ENCODE results near the gene ZDHHC16.
"Not testable (repeated sequence)": the region's sequence is repeated elsewhere in the genome, so short reads cannot be mapped to it uniquely, and the experiment has no call there.

The ZDHHC16 gene

DNA sequence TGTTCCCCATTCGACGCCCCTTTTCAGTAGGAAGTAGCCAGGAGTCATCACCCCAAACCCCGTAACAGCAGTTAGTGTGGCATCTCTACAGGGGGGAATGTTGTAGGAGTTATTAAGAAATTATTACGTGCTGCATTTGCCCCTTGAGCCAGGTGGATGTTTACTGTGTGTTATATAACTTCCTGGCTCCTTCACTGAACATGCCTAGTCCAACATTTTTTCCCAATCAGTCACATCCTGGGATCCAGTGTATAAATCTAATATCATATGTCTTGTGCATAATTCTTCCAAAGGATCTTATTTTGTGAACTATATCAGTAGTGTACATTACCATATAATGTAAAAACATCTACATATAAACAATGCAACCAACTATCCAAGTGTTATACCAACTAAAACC, 33.4 kb downstream of the ZDHHC16 start:
- H3K9me3 ChIP-seq (ENCODE audit: control insufficient read depth, insufficient read depth, low read length); H3K9ac ChIP-seq (ENCODE audit: low read depth, low read length): not testable (repeated sequence)
- Histone ChIP-seq H3K4me1 (ENCODE audit: insufficient read depth, low read length) (peaks cover 19% of the 10 kb centered on the region), H3K36me3 (ENCODE audit: insufficient read depth, low read length) (peaks cover 28% of the 10 kb centered on the region)

DNA sequence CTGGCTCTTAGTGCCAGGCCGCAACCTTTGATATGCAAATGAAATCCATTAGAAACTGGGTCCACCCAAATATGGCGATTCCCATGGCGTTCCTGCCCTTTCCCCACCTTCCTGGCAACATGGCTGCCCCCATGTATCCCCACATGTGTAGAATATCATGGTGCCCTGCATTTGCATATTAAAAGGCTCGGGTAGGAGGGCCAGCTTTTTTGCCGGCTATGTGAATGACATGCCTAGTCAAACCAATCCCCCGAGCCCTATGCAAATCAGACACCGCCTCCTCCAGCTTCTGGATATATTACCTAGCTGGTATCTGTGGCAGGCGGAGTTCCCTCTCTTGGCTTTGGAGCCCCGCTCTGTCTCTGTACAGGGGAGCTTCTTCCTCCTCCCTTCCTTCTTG, 34.0 kb downstream of the ZDHHC16 start:
- Histone ChIP-seq H3K4me1 (ENCODE audit: insufficient read depth, low read length) (peaks cover 19% of the 10 kb centered on the region), H3K9me3 (ENCODE audit: control insufficient read depth, insufficient read depth, low read length) (no peaks in the 10 kb centered on the region), H3K36me3 (ENCODE audit: insufficient read depth, low read length) (peaks cover 28% of the 10 kb centered on the region), H3K9ac (ENCODE audit: low read depth, low read length) (no peak overlapping the region)

DNA sequence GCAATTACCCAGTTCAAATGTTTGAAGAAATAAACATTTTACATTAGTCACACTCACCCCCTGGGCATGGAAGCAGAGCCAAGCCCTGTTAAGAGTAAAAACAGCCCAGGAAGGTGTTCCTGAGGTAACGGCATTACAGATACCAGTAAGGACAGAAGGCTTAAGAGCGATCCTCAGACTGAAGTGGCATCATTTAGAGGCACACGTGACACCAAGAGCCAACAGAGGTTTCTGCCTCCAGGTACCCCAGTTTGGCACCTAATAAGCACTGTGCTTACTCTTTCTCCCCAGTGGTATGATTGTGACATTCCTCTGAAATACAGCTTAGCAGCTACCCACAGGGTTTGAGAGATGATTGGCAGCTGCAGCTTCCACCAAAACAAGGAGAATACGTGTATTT, 35.1 kb downstream of the ZDHHC16 start:
- H3K4me1 ChIP-seq (ENCODE audit: insufficient read depth, low read length), result peaks cover 19% of the 10 kb centered on the region
- peaks cover 23% of the 10 kb centered on the region for H3K36me3 ChIP-seq (ENCODE audit: insufficient read depth, low read length)
- no peak overlapping the region for H3K9ac ChIP-seq (ENCODE audit: low read depth, low read length)
- no peaks in the 10 kb centered on the region for H3K9me3 ChIP-seq (ENCODE audit: control insufficient read depth, insufficient read depth, low read length)

DNA sequence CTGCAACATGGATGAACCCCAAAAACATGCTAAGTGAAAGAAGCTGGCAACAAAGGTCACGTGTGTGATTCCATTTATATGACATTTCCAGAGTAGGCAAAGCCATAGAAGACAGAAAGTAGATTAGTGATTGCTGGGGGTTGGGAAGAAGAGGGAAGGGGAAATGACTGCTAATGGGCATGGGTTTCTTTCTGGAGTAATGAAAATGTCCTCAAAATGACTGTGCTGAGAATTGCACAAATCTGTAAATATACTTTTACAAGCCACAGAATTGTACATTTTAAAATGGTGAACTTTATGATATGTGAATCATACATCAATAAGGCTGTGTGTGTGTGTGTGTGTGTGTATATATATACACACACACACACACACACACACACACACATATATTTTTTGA, 36.4 kb downstream of the ZDHHC16 start:
- H3K9ac ChIP-seq (ENCODE audit: low read depth, low read length), result no peak overlapping the region
- no peaks in the 10 kb centered on the region for H3K9me3 ChIP-seq (ENCODE audit: control insufficient read depth, insufficient read depth, low read length)
- H3K36me3 ChIP-seq (ENCODE audit: insufficient read depth, low read length), result peaks cover 10% of the 10 kb centered on the region
- H3K4me1 ChIP-seq (ENCODE audit: insufficient read depth, low read length), result peaks cover 19% of the 10 kb centered on the region

DNA sequence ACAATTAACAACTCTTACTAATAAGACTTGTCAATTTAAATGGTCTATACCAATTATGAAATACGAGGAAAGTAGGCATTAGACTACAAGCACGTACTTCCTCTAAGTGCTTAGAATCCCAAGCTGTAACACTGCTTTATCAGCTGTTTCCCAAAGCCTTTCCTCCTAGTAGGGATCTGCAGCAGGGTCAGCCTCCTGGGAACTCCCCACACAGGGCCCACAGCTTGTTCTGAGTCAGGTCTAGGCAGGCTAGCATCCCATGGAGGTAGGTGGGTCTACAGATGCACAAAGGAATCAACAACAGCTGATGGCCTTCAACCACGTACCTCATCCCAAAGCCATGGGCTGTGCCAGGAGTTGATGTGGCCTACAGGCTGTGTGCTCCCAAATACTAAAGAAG, 37.5 kb downstream of the ZDHHC16 start:
- peaks cover 9% of the 10 kb centered on the region; the same call in 1 of the 2 replicates for H3K36me3 ChIP-seq (ENCODE audit: insufficient read depth, low read length)
- H3K9ac ChIP-seq (ENCODE audit: low read depth, low read length), result no peak overlapping the region
- no peaks in the 10 kb centered on the region for H3K9me3 ChIP-seq (ENCODE audit: control insufficient read depth, insufficient read depth, low read length)
- H3K4me1 ChIP-seq (ENCODE audit: insufficient read depth, low read length), result peaks cover 19% of the 10 kb centered on the region

DNA sequence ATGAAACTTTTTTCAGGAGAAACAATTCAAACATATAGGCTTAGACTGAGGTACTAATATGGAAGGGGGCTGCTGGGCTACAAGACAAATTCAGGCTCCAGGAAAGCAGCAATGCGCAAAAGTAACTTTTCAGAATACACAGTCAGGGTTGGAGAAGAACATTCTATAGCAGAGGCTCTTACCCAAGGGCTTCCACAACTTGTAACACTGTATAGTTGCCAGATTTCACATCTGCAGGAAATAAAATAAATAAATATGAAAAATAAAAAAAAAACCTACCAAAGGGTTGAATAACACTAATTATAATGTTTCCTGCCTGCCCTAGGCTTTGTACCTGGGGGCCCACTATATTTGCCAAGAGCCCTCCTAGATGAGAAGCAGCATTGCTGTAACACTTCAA, 37.9 kb downstream of the ZDHHC16 start:
- H3K9me3 ChIP-seq (ENCODE audit: control insufficient read depth, insufficient read depth, low read length), result no peaks in the 10 kb centered on the region
- H3K4me1 ChIP-seq (ENCODE audit: insufficient read depth, low read length), result peaks cover 19% of the 10 kb centered on the region
- peaks cover 9% of the 10 kb centered on the region; the same call in 1 of the 2 replicates for H3K36me3 ChIP-seq (ENCODE audit: insufficient read depth, low read length)
- H3K9ac ChIP-seq (ENCODE audit: low read depth, low read length), result no peak overlapping the region

DNA sequence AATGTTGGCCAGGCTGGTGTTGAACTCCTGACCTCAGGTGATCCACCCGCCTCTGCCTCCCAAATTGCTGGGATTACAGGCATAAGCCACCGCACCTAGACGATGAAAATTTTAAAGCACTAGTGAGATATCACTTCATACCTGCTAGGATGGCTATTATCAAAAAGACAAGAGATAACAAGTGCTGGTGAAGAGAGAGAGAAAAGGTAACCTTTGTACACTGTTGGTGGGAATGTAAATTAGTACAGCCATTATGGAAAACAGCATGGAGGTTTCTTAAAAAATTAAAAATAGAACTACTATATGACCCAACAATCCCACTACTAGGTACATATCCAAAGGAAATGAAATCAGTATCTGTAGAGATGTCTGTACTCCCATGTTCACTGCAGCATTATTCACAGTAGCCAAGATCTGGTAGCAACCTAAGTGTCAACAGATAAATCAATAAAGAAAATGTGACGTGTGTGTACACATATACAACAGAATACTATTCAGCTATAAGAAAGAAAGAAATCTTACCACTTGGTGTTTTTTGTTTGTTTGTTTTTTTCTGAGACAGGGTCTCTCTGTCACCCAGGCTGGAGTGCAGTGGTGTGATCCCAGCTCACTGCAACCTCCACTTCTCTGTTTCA, 39.8 kb downstream of the ZDHHC16 start:
- H3K4me1 ChIP-seq (ENCODE audit: insufficient read depth, low read length), result peaks cover 8% of the 10 kb centered on the region
- peaks cover 4% of the 10 kb centered on the region; the same call in 1 of the 2 replicates for H3K36me3 ChIP-seq (ENCODE audit: insufficient read depth, low read length)
- H3K9me3 ChIP-seq (ENCODE audit: control insufficient read depth, insufficient read depth, low read length), result no peaks in the 10 kb centered on the region
- no peak overlapping the region for H3K9ac ChIP-seq (ENCODE audit: low read depth, low read length)

DNA sequence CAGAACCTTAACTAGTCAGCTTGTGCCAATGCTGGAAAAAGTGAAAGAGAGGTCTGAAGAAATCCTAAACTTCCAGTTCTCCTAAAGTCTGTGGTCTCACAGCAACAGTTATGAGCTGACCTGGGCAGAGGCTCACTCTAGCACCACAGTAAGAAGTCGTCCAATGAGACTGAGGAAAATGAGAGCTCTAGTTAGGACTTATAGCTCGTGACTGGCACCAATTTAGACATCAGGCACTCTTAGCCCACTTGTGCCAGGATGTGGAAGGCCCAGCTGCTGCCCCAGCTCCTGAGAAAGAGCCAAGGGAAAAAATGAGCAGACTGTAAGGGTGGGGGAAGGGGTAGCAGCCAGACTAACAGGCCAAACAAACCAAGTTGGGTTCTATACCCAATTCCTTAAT, 44.6 kb downstream of the ZDHHC16 start:
- Histone ChIP-seq H3K36me3 (ENCODE audit: insufficient read depth, low read length) (no peaks in the 10 kb centered on the region; the same call in 1 of the 2 replicates), H3K9ac (ENCODE audit: low read depth, low read length) (no peak overlapping the region), H3K9me3 (ENCODE audit: control insufficient read depth, insufficient read depth, low read length) (no peaks in the 10 kb centered on the region), H3K4me1 (ENCODE audit: insufficient read depth, low read length) (peaks cover 23% of the 10 kb centered on the region; the same call in 1 of the 2 replicates)

DNA sequence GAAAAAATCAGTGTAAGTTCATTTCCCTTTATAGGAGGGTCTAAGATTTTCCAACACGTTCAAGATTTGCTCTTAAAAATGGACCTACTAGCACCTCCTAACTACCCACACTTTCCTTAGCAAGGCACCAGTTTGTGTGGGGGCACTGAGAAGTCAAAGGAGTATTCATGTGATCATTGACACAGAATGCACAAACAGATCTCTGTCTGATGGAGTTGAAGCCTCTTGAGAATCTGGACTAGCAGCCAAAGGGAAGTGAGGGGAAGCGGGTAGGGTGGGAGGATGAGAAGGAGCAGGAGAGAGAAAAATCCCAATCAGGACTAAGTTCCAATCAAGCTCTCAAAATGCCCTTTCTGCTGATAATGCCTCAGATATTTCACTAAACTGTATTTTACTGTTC, 48.2 kb downstream of the ZDHHC16 start:
- peaks cover 28% of the 10 kb centered on the region; the same call in 1 of the 2 replicates for H3K4me1 ChIP-seq (ENCODE audit: insufficient read depth, low read length)
- H3K36me3 ChIP-seq (ENCODE audit: insufficient read depth, low read length), result no peaks in the 10 kb centered on the region; the same call in 1 of the 2 replicates
- no peak overlapping the region for H3K9ac ChIP-seq (ENCODE audit: low read depth, low read length)
- H3K9me3 ChIP-seq (ENCODE audit: control insufficient read depth, insufficient read depth, low read length), result no peaks in the 10 kb centered on the region

DNA sequence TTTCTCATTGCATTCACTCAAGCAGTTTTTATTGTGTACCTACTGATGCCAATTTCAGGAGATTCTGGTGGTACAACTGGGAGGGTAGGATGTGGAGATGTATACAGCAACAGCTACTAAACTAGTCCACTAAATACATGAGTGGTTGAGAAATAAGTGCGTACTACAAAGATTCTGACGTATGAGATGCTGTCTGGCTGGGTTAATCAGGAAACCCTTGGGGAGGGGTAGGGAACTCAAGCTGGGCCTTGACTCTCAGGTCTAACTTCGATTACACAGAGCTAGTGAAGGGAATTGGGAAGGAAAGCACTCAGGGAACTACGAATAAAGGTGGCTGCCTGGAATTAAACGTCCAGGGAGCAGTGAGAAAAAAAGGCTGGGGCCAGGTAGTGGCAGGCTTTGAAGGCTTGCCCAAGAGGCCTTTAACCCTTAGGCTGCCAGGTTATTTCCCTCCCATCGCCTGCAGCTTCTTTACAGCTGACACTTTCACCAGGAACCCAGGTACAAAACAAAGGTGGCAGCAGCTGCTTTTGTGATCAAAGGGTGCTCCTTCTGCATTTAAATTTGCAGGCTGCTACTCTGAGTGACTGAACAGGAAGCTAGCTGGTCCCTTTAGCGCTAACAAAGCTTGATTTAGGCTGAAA, 49.0 kb downstream of the ZDHHC16 start:
- H3K4me1 ChIP-seq (ENCODE audit: insufficient read depth, low read length), result peaks cover 28% of the 10 kb centered on the region; the same call in 1 of the 2 replicates

DNA sequence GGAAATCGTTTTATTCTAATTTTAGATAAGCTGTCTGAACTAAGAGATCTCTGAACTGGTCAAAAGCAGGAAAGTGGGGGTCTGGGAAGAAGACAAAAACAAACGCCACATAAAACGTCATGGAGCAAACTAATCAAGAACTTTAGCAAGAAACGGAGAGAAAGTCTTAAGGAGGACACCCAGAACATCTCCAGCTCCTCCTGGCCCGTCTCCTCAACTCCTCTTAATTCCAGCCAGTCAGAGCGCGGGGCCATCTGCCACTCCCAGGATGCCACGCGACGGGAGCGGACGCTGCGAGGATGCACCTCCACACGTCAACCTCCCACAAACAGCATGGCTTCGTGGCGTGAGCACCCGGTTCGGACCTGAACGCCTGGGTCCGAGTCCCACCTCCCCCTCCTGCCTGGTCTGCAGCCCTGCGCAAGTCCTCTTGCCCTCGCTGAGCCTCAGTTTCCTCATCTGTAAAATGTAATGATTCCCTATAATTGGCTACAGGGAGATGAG, 51.6 kb downstream of the ZDHHC16 start:
- Histone ChIP-seq H3K36me3 (ENCODE audit: insufficient read depth, low read length) (no peaks in the 10 kb centered on the region; the same call in 1 of the 2 replicates), H3K9ac (ENCODE audit: low read depth, low read length) (peak overlapping the region; percentile 98), H3K4me1 (ENCODE audit: insufficient read depth, low read length) (peaks cover 19% of the 10 kb centered on the region; the same call in 1 of the 2 replicates), H3K9me3 (ENCODE audit: control insufficient read depth, insufficient read depth, low read length) (no peaks in the 10 kb centered on the region)

More for the DNA sequence above, 49.0 kb downstream of the ZDHHC16 start:
- Histone ChIP-seq H3K9ac (ENCODE audit: low read depth, low read length) (peak overlapping the region; percentile 13; the same call in 1 of the 2 replicates), H3K9me3 (ENCODE audit: control insufficient read depth, insufficient read depth, low read length) (no peaks in the 10 kb centered on the region), H3K36me3 (ENCODE audit: insufficient read depth, low read length) (no peaks in the 10 kb centered on the region; the same call in 1 of the 2 replicates)

DNA sequence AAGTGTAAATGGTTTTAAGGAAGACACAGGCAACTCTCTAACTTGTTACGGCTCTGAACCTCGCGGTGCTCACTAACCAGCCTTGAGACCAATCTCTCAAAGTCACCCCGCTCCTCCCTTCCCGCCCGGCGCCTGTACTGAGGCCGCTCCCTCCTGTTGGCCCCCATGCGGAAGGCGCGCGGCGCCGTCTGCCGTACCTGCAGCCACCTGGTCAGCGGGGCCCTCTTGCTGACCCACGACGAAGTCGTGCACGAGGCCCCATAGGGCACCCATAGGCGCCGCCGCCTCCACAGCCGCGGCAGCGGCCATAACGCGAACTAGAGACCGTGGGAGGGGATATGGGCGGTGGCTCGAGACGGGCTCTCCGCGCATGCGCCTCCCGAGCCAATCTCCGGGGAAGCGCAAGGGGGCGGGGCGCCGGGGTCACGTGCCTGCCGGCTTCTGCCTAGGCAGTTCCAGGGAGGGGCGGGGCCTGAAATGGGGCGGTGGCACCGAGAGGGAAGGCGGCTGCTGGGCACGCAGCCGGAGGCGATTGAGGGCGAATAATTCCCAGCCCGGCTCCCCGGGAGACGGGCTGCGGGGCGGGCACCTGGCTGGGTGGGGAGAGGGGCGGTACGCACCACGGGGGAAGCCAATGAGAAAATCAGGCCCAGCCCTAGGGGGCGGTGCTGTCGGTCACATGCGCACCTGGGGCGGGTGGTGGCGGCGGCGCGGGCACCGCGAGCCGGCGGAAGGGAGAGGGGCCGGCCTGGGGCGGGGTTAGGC, 52.3 kb downstream of the ZDHHC16 start, which contains the start of gene MMS19:
Gene MMS19 (minus strand): TSS at position 347 of the 765 bp plus-strand sequence. CDS start 38 bp downstream, at position 309.
- Histone ChIP-seq H3K4me1 (ENCODE audit: insufficient read depth, low read length) (peaks cover 19% of the 10 kb centered on the region; the same call in 1 of the 2 replicates), H3K9me3 (ENCODE audit: control insufficient read depth, insufficient read depth, low read length) (no peaks in the 10 kb centered on the region), H3K36me3 (ENCODE audit: insufficient read depth, low read length) (no peaks in the 10 kb centered on the region; the same call in 1 of the 2 replicates), H3K9ac (ENCODE audit: low read depth, low read length) (peak within 1 kb of the TSS; percentile 98)

DNA sequence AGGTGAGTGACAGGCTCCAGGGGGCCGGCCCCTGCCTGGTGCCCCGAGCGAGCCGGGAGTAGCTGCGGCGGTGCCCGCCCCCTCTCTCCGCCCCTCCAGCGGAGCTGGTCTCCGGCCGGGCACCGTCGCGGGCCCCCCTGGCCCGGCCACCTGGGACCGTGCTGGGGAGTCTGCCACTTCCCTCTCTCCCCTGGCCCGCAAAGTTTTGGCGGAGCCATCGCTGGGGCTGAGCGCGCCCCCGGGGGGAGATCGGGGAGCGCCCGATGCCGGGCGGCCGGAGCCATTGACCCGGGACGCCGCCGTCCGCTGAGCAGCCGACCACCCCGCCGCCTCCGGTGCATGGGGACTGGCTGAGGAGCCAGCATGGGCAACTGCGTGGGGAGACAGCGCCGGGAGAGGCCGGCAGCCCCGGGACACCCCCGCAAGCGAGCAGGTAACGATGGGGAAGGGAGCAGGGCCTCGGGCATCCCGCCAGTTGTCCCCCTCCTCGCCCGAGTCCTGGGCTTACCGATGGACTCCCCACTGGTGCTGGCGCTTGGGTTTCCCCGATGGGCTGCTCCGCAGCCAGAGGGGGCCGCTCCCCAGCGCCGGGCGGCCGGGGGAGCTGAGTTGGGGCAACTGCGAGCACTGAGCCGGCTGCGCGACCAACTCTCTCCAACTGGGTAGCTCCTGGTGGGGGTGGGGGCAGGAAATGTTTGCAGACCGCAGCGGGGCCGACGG, 53.0 kb downstream of the ZDHHC16 start, which contains the start of gene UBTD1:
Gene UBTD1 (plus strand): TSS at position 84 of the 720 bp plus-strand sequence. CDS start 280 bp downstream, at position 364.
- Histone ChIP-seq H3K36me3 (ENCODE audit: insufficient read depth, low read length) (no peaks in the 10 kb centered on the region; the same call in 1 of the 2 replicates), H3K9me3 (ENCODE audit: control insufficient read depth, insufficient read depth, low read length) (no peaks in the 10 kb centered on the region), H3K4me1 (ENCODE audit: insufficient read depth, low read length) (peaks cover 19% of the 10 kb centered on the region; the same call in 1 of the 2 replicates), H3K9ac (ENCODE audit: low read depth, low read length) (peak within 1 kb of the TSS; percentile 98)

All from ES-I3 (cell line).